Type B pancreatic cell (in vitro differentiated cells): ENCODE measurements around the gene SEMA4G. TPM values are rescaled to one million over a fixed set of nuclear protein-coding genes. Genes with fewer than 3 reads are reported as not detected.
A peak's percentile ranks its signal among the peaks of the same experiment; 100 is the strongest.

Source experiments
- DNase-seq: peaks from one replicate; pipeline ENCODE4 v3.0.0; 2021; ENCODE audit warnings: mixed read lengths; ENCODE audit not compliant: unreplicated experiment; ENCODE audit errors: extremely low spot score
- H3K27ac Mint-ChIP-seq: 2 replicates; pipeline ENCODE4 v1.8.0; 2021; ENCODE audit warnings: mild to moderate bottlenecking, mixed read lengths
- H3K27me3 Mint-ChIP-seq: 2 replicates; pipeline ENCODE4 v1.8.0; 2021; ENCODE audit warnings: mixed read lengths
- H3K36me3 Mint-ChIP-seq: 2 replicates; pipeline ENCODE4 v1.8.0; 2021; ENCODE audit warnings: mixed read lengths
- H3K4me1 Mint-ChIP-seq: one replicate; pipeline ENCODE4 v1.8.0; 2021; ENCODE audit warnings: mixed read lengths; ENCODE audit not compliant: unreplicated experiment
- H3K4me3 Mint-ChIP-seq: 2 replicates; pipeline ENCODE4 v1.8.0; 2021; ENCODE audit warnings: mild to moderate bottlenecking, mixed read lengths
- H3K9me3 Mint-ChIP-seq: 2 replicates; pipeline ENCODE4 v1.8.0; 2021; ENCODE audit warnings: mixed read lengths
- CTCF ChIP-seq: fragments of 200-600 bp; sonication (generic); conservative IDR thresholded peaks from 2 replicates; pipeline ENCODE4 v1.5.0; 2021; ENCODE audit warnings: antibody characterized with exemption, mild to moderate bottlenecking
- long read RNA-seq: library from polyadenylated mRNA; unstranded; transcript quantifications from one replicate; pipeline ENCODE4 v2.0.0, GENCODE V29; 2020
- total RNA-seq: library from RNA; stranded (reverse); gene quantifications from 2 replicates; pipeline ENCODE4 v1.2.1, GENCODE V29; 2021; ENCODE audit warnings: low replicate concordance

Gene SEMA4G
- total RNA-seq = 28.0 and 46.0 TPM in 2 replicates
- long read RNA-seq, partial matches to known transcripts = 0 of 1 reads
- long read RNA-seq, other reads (novel, unspliced or antisense) = 1 of 1 reads

- Mint-ChIP-seq H3K9me3 (no peaks in the 10 kb centered on the region), H3K4me3 (peak within 1 kb of the TSS; percentile 86), H3K27ac (peak within 1 kb of the TSS; percentile 77), H3K36me3 (peaks cover 9% of the 10 kb centered on the region), H3K27me3 (no peaks in the 10 kb centered on the region), H3K4me1 (peaks cover 44% of the 10 kb centered on the region)
- peak; percentile 91 for TF ChIP-seq CTCF
- DNase-seq = peak; percentile 78
Observed at GRCh38 chr10:100969187-100970075, at the start of gene SEMA4G. Gene SEMA4G (plus strand): TSS chr10:100969504. CDS start chr10:100972913, 3,409 bp downstream.

- DNase-seq = no peak
- peaks cover 21% of the 10 kb centered on the region for H3K36me3 Mint-ChIP-seq
- no peak overlapping the region for H3K4me3 Mint-ChIP-seq
- no peaks in the 10 kb centered on the region for H3K9me3 Mint-ChIP-seq
- no peaks in the 10 kb centered on the region for H3K27me3 Mint-ChIP-seq
- TF ChIP-seq CTCF = no peak
- H3K27ac Mint-ChIP-seq = no peak overlapping the region
- H3K4me1 Mint-ChIP-seq = peaks cover 5% of the 10 kb centered on the region
Observed at GRCh38 chr10:100923580-100923979, 45.7 kb upstream of the SEMA4G start.

- Mint-ChIP-seq H3K36me3 (peaks cover 35% of the 10 kb centered on the region), H3K4me3 (no peak overlapping the region), H3K27ac (no peak overlapping the region), H3K9me3 (no peaks in the 10 kb centered on the region), H3K4me1 (peaks cover 5% of the 10 kb centered on the region), H3K27me3 (no peaks in the 10 kb centered on the region)
- TF ChIP-seq CTCF = no peak
- no peak for DNase-seq
Observed at GRCh38 chr10:100927266-100927665, 42.0 kb upstream of the SEMA4G start.

GRCh38 chr10:100928039-100928438 lies 41.3 kb upstream of the SEMA4G start:
- Mint-ChIP-seq H3K4me3 (no peak overlapping the region), H3K4me1 (peaks cover 4% of the 10 kb centered on the region), H3K36me3 (peaks cover 41% of the 10 kb centered on the region), H3K27me3 (no peaks in the 10 kb centered on the region), H3K27ac (no peak overlapping the region), H3K9me3 (no peaks in the 10 kb centered on the region)
- no peak for DNase-seq
- no peak for TF ChIP-seq CTCF

GRCh38 chr10:100930368-100930767 lies 38.9 kb upstream of the SEMA4G start:
- DNase-seq = no peak
- H3K4me1 Mint-ChIP-seq = no peaks in the 10 kb centered on the region
- peaks cover 37% of the 10 kb centered on the region for H3K36me3 Mint-ChIP-seq

More at GRCh38 chr10:100930368-100930767, 38.9 kb upstream of the SEMA4G start:
- H3K27ac Mint-ChIP-seq = no peak overlapping the region
- no peaks in the 10 kb centered on the region for H3K9me3 Mint-ChIP-seq
- peak; percentile 31 for TF ChIP-seq CTCF
- H3K4me3 Mint-ChIP-seq = no peak overlapping the region
- no peaks in the 10 kb centered on the region for H3K27me3 Mint-ChIP-seq
